Glomerular visceral epithelial cell (primary cell): ENCODE measurements around the gene SYT14.

Experiments
- DNase-seq: peaks from one replicate; pipeline ENCODE4 v3.0.0-alpha.2; 2016; ENCODE audit errors: extremely low spot score

Gene SYT14

DNA sequence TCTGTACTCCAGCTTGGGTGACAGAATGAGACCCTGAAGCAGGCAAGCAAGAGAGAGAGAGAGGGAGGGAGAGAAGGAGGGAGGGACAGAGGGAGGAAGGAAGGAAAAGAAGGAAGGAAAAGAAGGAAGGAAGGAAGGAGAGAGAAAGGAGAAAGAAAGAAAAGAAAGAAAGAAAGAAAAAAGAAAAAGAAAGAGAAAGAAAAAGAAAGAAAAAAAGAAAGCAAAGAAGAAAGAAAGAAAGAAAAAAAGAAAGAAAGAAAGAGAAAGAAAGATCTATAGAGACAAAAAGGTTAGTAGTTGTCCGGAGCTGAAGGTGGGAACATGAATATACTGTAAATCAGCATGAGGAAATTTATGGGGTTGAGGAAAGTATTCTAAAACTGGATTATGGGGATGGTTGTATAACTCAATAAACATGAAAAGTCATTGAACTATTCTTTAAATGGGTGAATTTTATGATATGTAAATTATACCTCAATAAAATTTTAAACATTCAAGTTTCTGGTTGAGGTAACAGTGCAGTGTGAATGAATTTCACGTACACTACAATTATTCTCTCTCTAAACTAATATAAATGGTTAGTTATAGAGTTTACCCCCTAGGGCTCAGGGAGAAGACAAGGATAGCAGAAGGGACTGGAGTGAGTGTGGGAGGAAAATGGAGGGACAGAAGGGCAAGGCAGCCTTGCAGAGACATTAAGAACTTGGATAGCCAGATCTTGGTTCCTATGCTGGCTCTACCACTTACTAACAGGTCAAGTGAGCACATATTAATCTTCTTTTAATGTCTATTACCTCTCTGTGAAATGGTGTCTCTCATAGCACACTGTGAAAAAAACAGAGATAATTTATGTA is 269.8 kb downstream of the SYT14 start:
- DNase-seq = no peak

DNA sequence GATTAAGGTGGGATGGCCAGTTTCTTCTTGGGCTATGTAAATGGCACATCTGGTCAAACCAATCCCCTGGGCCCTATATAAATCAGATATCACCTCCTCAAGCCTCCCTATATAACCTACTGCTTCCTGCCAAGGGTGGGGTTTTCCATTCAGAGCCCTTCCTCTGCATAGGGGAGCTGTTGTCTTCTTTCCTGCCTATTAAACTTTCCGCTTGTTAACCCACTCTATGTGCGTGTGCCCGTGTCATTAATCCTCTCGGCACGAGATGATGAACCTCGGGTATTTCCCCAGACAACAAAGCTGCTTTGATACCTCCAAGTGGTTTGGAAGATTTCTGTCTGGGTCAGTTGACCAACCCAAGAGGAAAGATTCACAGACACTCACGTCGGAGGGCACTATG is 275.3 kb downstream of the SYT14 start:
- no peak for DNase-seq

DNA sequence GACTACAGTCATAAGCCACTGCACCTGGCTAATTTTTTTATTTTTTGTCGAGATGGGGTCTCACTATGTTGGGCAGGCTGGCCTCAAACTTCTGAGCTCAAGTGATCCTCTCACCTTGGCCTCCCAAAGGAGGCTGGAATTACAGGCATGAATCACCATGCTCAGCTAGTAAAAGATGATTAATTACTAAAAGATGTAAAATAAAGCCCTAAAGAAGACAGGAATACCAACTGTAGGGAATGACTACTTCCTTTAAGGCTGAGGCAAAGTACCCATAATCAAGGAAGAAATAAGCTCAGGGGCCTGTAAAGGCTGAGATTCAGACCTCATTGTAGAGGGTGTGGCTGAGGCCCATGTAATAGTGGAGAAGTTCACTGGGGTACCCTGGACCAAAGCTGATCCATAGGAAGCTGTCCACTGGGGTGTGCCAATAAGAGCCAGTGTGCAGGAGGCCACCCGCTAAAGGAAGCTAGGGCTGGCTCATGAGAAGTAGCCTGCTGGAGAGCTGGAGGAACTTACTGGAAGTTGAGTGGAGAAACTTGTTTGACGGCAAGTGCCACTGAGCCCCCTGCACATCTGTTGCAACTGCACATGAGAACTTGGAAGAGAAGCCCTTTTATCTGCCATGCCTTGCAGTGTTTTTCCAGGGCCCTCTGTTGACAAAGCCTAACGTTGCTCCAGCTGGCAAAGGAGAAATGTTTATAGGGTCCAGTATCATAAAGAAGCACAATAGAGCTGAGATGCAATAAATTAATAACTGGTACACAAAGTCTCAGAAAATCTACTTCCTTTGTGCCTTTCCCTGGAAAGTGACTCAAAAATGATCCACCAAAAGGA is 276.8 kb downstream of the SYT14 start:
- DNase-seq = no peak

DNA sequence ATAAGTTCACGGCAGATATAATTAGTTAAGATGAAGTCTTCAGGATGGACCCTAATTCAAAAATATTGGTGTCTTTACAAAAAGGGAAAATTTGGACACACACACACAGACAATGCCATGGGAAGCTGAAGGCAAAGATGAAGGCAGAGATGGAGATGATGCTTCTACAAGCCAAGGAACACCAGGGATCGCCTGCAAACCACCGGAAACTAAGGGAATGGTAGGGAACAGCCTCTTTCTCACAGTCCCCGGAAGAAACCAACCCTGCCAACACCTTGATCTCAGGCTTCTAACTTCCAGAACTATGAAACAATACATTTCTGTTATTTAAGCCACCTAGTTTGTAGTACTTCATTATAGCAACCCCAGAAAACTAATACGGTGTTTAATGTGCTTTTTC is 279.5 kb downstream of the SYT14 start:
- no peak for DNase-seq

DNA sequence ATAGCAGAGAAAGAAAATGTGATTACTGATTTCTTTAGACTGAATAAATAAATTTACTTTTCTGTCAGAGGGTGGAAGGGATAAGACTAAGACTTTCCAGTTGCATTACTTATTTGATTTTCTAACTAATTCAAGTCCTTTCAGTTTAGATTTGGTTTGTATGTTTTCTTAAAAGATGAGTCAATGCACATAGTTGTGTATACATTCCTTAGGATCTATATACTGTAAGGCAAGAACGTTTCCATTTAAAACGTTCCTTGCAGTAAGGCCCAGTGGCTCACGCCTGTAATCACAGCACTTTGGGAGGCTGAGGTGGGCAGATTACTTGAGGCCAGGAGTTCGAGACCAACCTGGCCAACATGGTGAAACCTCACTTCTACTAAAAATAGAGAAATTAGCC is 280.0 kb downstream of the SYT14 start:
- no peak for DNase-seq
